H1 (cell line): Measurements from ENCODE around the gene ALG14. TPM values are rescaled to one million over a fixed set of nuclear protein-coding genes. Genes with fewer than 3 reads are reported as not detected.

Experiments
- NANOG ChIP-seq: IDR thresholded peaks from 2 replicates; pipeline ENCODE4 v1.6.1; 2011; ENCODE audit warnings: low read length, low read depth, mild to moderate bottlenecking, inconsistent platforms; ENCODE audit not compliant: insufficient read depth, poor library complexity, severe bottlenecking
- polyA plus RNA-seq, 7 experiments: library from polyadenylated mRNA; depleted of rRNA in 3 of 7; stranded (reverse) in 5 of 7; unstranded in 2 of 7; fragments of >200 nt in 5 of 7; fragments of 200-250 nt in 2 of 7; gene quantifications; 1 replicate in 5 of 7; 2 replicates in 1 of 7; 4 replicates in 1 of 7; pipeline versions ENCODE4 v1.2.1 to v1.2.3, GENCODE V29; 2011 to 2013; ENCODE audit warnings: missing spikeins in 2 of 7, mixed read lengths in 2 of 7
- total RNA-seq: library from RNA; stranded (reverse); fragmentation: NEBNext Ultra II Directional; extraction: Animal tissue kit (Norgen Biotek cat#: 25700); gene quantifications from 2 replicates; pipeline ENCODE4 v1.2.1, GENCODE V29; 2021

The ALG14 gene
- total and polyA plus RNA-seq, 2 of the 8 experiments (the other 6 are each of a cell fraction or from before 2014, with no cell fraction given): 0.95 to 1.3 TPM

DNA sequence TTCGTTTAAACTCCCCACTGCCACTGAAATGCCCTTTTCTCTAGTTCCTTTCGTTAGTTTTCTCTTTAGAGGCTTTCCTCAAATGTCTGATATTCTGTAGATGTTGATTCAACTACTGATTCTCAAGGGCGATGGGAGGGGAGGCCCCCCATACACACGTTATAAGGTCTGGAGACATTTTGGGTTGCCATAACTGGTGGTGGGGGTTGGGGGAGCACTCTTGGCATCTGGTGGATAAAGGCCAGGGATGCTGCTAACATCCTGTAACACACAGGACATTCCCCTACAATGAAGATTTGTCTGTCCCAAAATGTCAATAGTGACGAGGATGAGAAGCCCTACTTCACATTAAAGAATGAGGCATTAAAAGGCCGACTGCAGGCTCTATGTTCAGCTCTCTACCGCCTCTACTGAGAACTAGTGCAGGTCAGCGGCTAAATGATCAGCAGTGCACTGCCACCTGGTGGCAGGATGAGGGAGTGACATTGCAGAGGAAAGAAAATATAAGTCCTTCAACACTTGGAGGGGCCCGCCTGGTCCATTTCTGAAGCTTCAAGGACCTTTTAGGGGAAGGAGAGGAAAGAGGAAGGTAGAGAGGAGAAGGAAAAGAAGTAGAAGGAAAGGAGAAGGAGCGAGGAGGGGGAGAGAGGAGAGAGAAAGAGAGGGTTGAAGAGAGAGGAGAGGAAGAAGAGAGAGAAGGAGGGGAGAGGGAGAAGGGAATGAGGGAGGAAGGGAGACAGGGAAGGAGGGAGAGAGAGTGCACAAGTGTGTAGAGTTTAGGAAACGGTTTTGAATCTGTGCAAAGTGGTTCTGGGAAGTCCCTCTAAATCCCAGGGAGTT is 29.4 kb downstream of the ALG14 start (continued):
- TF ChIP-seq NANOG: no peak
